PC-3 (cell line): Measurements from ENCODE around the gene NGRN. TPM values are rescaled to one million over a fixed set of nuclear protein-coding genes. Genes with fewer than 3 reads are reported as not detected.

Source experiments
- ATAC-seq: fragments of 200-7000 bp; cut with Tn5 transposase; 2 replicates; pipeline ENCODE4 v1.9.1; 2020; ENCODE audit warnings: mild to moderate bottlenecking, moderate library complexity
- BruUV-seq: library from RNA; stranded (reverse); fragments of 400-500 nt; replicated peaks from 2 replicates; lab custom pipeline; 2021; lab: Mats Ljungman, UMichigan
- CTCF ChIA-PET: fragments of 300-600 bp; sonication (Branson Sonifier 250); formaldehyde crosslinking; loops from one replicate; lab custom pipeline; 2022; ENCODE audit warnings: antibody characterized with exemption; lab: Charles Lee
- POLR2A ChIA-PET: fragments of 300-600 bp; sonication (Branson Sonifier 250); formaldehyde crosslinking; loops from one replicate; lab custom pipeline; 2022; ENCODE audit warnings: antibody characterized with exemption; ENCODE audit not compliant: unreplicated experiment; lab: Charles Lee
- DNase-seq: peaks from one replicate; pipeline ENCODE4 v3.0.0-alpha.2; 2015
- H2AFZ ChIP-seq: fragments of 300-600 bp; sonication (generic); 2 replicates; pipeline ENCODE4 v1.6.0; 2016; ENCODE audit warnings: antibody characterized with exemption, low read length
- H3F3A ChIP-seq: fragments of 300-600 bp; sonication (generic); one replicate; pipeline ENCODE4 v1.6.0; 2017; ENCODE audit warnings: antibody characterized with exemption, low read length, control low read depth, mild to moderate bottlenecking; ENCODE audit not compliant: unreplicated experiment
- H3K27ac ChIP-seq: fragments of 300-600 bp; sonication (generic); 2 replicates; pipeline ENCODE4 v1.5.1; 2016; ENCODE audit warnings: mild to moderate bottlenecking, low read length
- H3K27me3 ChIP-seq: fragments of 300-600 bp; sonication (generic); 2 replicates; pipeline ENCODE4 v1.6.1; 2016; ENCODE audit warnings: low read length, mixed read lengths
- H3K36me3 ChIP-seq: fragments of 300-600 bp; sonication (generic); 2 replicates; pipeline ENCODE4 v1.6.1; 2016; ENCODE audit warnings: low read depth, mixed run types, low read length, mixed read lengths
- H3K4me1 ChIP-seq: fragments of 300-600 bp; sonication (generic); 2 replicates; pipeline ENCODE4 v1.5.1; 2016; ENCODE audit warnings: low read length; ENCODE audit not compliant: insufficient read depth
- H3K4me2 ChIP-seq: fragments of 300-600 bp; sonication (generic); 2 replicates; pipeline ENCODE4 v1.6.0; 2016; ENCODE audit warnings: low read length
- H3K4me3 ChIP-seq: fragments of 300-600 bp; sonication (generic); 2 replicates; pipeline ENCODE4 v1.5.1; 2016; ENCODE audit warnings: mild to moderate bottlenecking, low read length, mixed read lengths
- H3K79me2 ChIP-seq: fragments of 300-600 bp; sonication (generic); 2 replicates; pipeline ENCODE4 v1.6.1; 2017; ENCODE audit warnings: low read length, mixed read lengths
- H3K9ac ChIP-seq: fragments of 300-600 bp; sonication (generic); 2 replicates; pipeline ENCODE4 v1.6.0; 2016; ENCODE audit warnings: mild to moderate bottlenecking, low read length
- H3K9me2 ChIP-seq: fragments of 300-600 bp; sonication (generic); replicated peaks from 2 replicates; pipeline ENCODE4 v1.6.1; 2016; ENCODE audit warnings: mixed run types, low read length, mixed read lengths
- H3K9me3 ChIP-seq: fragments of 300-600 bp; sonication (generic); 2 replicates; pipeline ENCODE4 v1.6.1; 2016; ENCODE audit warnings: low read length, mixed read lengths
- H4K20me1 ChIP-seq: fragments of 300-600 bp; sonication (generic); 2 replicates; pipeline ENCODE4 v1.6.1; 2016; ENCODE audit warnings: low read length, mixed read lengths
- CTCF ChIP-seq: fragments of 300-600 bp; sonication (generic); conservative IDR thresholded peaks from 2 replicates; pipeline ENCODE4 v1.5.1; 2017; ENCODE audit warnings: antibody characterized with exemption, low read depth, mild to moderate bottlenecking, low read length
- EZH2 ChIP-seq: fragments of 300-600 bp; sonication (generic); IDR thresholded peaks from one replicate; pipeline ENCODE4 v1.6.1; 2017; ENCODE audit warnings: antibody characterized with exemption, mild to moderate bottlenecking, low read length; ENCODE audit not compliant: unreplicated experiment
- EZH2phosphoT487 ChIP-seq: fragments of 300-600 bp; sonication (generic); IDR thresholded peaks from 2 replicates; pipeline ENCODE4 v1.6.1; 2018; ENCODE audit warnings: mild to moderate bottlenecking, antibody characterized with exemption, low read length, borderline replicate concordance
- intact Hi-C: fragments of 100-400 bp; cut with micrococcal nuclease; formaldehyde crosslinking; loops from 2 replicates; pipeline ENCODE4 v1.9.0; 2023
- total RNA-seq: library from RNA; depleted of rRNA; stranded (reverse); fragments of >200 nt; gene quantifications from 2 replicates; pipeline ENCODE4 v1.2.3, GENCODE V29; 2014

Gene NGRN
- total RNA-seq, 1 experiment from 2014 or later: 99.3 TPM

GRCh38 chr15:90261811-90262210 is 3.7 kb upstream of the NGRN start:
- Histone ChIP-seq H3K79me2 (peaks cover 27% of the 10 kb centered on the region), H3K27me3 (no peaks in the 10 kb centered on the region), H3K9me2 (no peaks in the 10 kb centered on the region), H3K9ac (peak overlapping the region; percentile 47), H2AFZ (no peak overlapping the region), H3K36me3 (no peaks in the 10 kb centered on the region), H3K9me3 (no peaks in the 10 kb centered on the region), H3K4me1 (peaks cover 35% of the 10 kb centered on the region), H3K4me2 (peak overlapping the region; percentile 4; the same call in 1 of the 2 replicates), H3K4me3 (no peak overlapping the region), H3F3A (no peaks in the 10 kb centered on the region), H4K20me1 (peaks cover 7% of the 10 kb centered on the region), H3K27ac (peak overlapping the region; percentile 80)
- ChIA-PET CTCF (no interaction called here), POLR2A (no interaction called here)
- no peak for TF ChIP-seq EZH2phosphoT487
- no peak for TF ChIP-seq EZH2
- no peak for TF ChIP-seq CTCF
- intact Hi-C loops: no loop called here
- ATAC-seq (no peak), DNase-seq (peak; percentile 78)
- BruUV-seq: no TSS peak

- Histone ChIP-seq H2AFZ (no peak overlapping the region), H3F3A (no peaks in the 10 kb centered on the region), H3K27ac (peak overlapping the region; percentile 80), H3K9me3 (no peaks in the 10 kb centered on the region), H3K4me2 (peak overlapping the region; percentile 4; the same call in 1 of the 2 replicates), H3K9me2 (no peaks in the 10 kb centered on the region), H3K4me3 (no peak overlapping the region), H3K27me3 (no peaks in the 10 kb centered on the region), H3K9ac (peak overlapping the region; percentile 28), H3K79me2 (peaks cover 33% of the 10 kb centered on the region), H3K36me3 (no peaks in the 10 kb centered on the region), H4K20me1 (peaks cover 12% of the 10 kb centered on the region), H3K4me1 (peaks cover 39% of the 10 kb centered on the region)
- TF ChIP-seq EZH2 (no peak), CTCF (no peak), EZH2phosphoT487 (no peak)
- POLR2A ChIA-PET: no interaction called here
- CTCF ChIA-PET: no interaction called here
- DNase-seq (no peak), ATAC-seq (no peak)
- intact Hi-C loops: no loop called here
- BruUV-seq: no TSS peak
Measured at GRCh38 chr15:90262426-90262825, 3.0 kb upstream of the NGRN start.

GRCh38 chr15:90264671-90265070 is 801 bp upstream of the NGRN start:
- intact Hi-C loops: loop anchor here (5.0 kb wide), 1 partner anchor 32 kb away; the partner anchor contains the start of genes CIB1 and GDPGP1
- DNase-seq: peak; percentile 70
- BruUV-seq: no TSS peak

More at GRCh38 chr15:90264671-90265070, 801 bp upstream of the NGRN start:
- ChIA-PET CTCF (no interaction called here), POLR2A (no interaction called here)
- H3K9ac ChIP-seq: peak overlapping the region; percentile 96
- H3K4me2 ChIP-seq: peak overlapping the region; percentile 97
- TF ChIP-seq EZH2: no peak
- TF ChIP-seq EZH2phosphoT487: no peak
- TF ChIP-seq CTCF: no peak
- H3K4me1 ChIP-seq: peaks cover 55% of the 10 kb centered on the region
- H3K9me2 ChIP-seq: no peaks in the 10 kb centered on the region
- no peaks in the 10 kb centered on the region for H3K27me3 ChIP-seq
- H3K9me3 ChIP-seq: no peaks in the 10 kb centered on the region
- peak overlapping the region; percentile 76 for H3K27ac ChIP-seq
- peaks cover 27% of the 10 kb centered on the region for H4K20me1 ChIP-seq
- peak overlapping the region; percentile 60; the same call in 1 of the 2 replicates for H2AFZ ChIP-seq
- peaks cover 54% of the 10 kb centered on the region for H3K79me2 ChIP-seq
- H3K36me3 ChIP-seq: peaks cover 10% of the 10 kb centered on the region; the same call in 1 of the 2 replicates
- ATAC-seq: peak; percentile 44
- peak overlapping the region; percentile 77 for H3K4me3 ChIP-seq
- H3F3A ChIP-seq: no peaks in the 10 kb centered on the region
